ENCODE results near the gene RASL12. TPM values are rescaled to one million over a fixed set of nuclear protein-coding genes. Genes with fewer than 3 reads are reported as not detected.

Gene RASL12
- total RNA-seq, 1 donor: under 0.01 TPM

DNA sequence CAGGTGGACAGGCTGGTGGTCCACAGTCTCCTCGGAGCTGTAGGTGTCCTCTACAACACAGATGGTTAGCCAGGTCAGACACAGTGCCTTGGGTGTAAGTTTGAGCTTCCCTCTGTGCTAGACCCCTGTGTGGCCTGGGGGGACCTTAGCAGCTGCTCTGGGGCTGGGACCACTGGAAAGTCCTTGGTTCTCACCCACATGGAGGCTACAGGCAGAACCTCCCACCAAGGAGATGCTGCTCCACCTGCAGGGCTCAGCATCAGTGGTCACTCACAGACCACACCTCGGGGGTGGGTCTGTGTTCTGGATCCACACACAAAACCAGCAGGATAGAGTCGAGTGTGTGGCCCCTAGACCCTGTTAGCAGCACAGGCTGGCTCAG lies 8.4 kb downstream of the RASL12 start:
- no peak overlapping the region for H3K4me3 ChIP-seq (ENCODE audit: low read depth, low read length)
- DNase-seq (ENCODE audit: low read depth): no peak

DNA sequence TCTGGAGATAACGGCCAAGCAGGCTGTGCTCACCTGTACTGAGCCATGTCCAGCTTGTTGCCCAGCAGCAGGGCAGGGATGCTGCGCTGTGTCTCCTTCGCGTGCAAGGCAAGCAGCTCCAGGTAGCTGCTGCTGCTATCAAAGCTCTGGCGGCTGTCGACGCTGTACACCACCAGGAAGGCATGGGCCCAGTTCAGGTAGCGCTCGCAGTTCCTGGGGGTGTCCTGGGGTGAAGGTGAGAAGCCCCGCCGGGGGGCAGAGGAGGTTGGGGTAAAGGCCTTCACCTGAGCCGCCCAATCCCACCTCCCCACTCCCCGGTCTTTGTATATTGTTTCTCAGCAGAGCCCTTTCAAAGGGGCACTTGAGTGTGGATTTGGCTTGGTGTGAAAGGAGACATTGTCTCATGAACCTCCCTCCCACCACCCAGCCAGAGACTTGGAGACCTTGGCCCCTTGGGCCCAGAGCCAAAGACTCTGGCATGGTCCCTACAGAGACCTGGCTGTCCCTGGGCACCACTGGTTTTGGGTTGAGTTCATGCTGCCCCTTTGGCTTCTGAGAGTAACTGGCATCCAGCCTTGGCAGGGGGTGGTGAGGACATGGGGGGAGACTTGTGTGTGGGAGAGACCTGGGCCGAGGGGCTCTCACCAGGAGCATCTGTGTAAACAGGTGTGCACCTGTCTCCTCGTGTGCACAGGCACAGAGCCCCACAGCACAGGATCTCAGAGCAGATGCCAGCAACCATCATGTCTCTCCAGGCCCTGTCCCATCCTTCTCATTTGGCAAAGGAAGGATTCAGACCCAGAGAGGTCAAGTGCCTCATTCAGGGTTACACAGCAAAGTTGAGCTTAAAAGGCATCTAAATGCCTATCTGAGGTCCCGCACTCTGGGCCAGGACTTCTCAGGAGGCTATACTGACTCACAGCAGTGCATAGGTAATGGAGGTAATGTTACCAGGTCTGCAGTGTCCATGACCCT lies 9.1 kb downstream of the RASL12 start:
- TF ChIP-seq, protein P1, sequence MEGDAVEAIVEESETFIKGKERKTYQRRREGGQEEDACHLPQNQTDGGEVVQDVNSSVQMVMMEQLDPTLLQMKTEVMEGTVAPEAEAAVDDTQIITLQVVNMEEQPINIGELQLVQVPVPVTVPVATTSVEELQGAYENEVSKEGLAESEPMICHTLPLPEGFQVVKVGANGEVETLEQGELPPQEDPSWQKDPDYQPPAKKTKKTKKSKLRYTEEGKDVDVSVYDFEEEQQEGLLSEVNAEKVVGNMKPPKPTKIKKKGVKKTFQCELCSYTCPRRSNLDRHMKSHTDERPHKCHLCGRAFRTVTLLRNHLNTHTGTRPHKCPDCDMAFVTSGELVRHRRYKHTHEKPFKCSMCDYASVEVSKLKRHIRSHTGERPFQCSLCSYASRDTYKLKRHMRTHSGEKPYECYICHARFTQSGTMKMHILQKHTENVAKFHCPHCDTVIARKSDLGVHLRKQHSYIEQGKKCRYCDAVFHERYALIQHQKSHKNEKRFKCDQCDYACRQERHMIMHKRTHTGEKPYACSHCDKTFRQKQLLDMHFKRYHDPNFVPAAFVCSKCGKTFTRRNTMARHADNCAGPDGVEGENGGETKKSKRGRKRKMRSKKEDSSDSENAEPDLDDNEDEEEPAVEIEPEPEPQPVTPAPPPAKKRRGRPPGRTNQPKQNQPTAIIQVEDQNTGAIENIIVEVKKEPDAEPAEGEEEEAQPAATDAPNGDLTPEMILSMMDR (IDR thresholded peaks at IDR 0.05; ENCODE audit: insufficient read depth, low read depth, low read length): no peak

More for the DNA sequence above, 8.4 kb downstream of the RASL12 start:
- TF ChIP-seq, protein P1 (IDR thresholded peaks at IDR 0.05; ENCODE audit: insufficient read depth, low read depth, low read length): no peak

DNA sequence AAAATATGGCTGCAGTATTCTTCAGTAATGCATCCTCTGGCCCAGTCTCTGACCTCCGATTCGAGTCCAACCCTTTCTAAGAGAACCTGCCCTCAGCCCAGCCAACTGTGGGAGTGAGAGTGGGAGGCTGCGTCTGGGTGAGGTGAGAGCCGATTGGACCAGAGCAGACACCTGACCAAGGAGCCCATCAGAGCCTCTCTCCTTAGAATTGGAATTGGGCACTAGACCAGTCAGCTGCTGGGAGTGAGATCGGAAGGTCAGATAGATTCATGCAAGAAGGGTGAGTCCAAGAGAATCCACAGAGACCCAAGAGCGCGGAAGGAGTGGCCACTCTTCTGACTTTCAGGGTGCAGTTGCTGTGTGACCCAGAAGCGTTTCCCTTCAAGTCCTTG lies 10.2 kb downstream of the RASL12 start:
- TF ChIP-seq, protein P1 (IDR thresholded peaks at IDR 0.05; ENCODE audit: insufficient read depth, low read depth, low read length): no peak
- no peak overlapping the region for H3K4me3 ChIP-seq (ENCODE audit: low read depth, low read length)
- DNase-seq (ENCODE audit: low read depth): no peak

More for the DNA sequence above, 9.1 kb downstream of the RASL12 start:
- H3K4me3 ChIP-seq (ENCODE audit: low read depth, low read length): no peak overlapping the region
- no peak for DNase-seq (ENCODE audit: low read depth)

DNA sequence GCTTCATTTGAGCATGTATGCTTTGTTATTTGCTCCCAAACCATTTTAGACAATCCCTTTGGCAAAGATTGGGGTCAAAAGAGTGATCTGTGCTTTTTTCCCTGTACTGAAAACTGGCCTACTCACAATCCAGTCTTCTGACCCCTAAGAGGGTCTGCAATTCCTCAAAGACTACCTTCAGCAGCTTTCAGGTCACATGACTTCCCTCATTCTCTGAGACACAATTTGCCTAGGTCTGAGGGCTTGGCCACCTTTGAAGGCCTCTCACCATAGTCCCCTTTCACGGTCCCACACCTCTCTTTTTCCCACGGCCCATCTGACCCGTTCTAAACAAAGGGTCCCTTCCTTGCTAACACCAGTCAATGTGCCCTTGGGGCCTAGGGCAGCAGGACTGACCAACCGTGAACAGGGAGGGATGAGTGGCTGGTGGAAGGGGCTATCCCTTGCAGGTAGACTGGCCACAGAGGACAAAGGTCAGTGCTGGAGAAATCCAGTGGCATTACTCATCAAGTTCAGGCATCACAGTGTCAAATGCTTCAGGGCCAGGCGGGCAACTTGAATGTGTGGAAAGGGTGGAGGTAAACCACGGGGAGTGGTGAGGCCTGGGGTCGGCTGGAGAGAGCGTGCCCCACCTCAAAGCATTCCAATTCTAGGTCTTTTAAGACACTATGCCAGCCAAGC lies 10.8 kb downstream of the RASL12 start:
- no peak overlapping the region for H3K4me3 ChIP-seq (ENCODE audit: low read depth, low read length)
- TF ChIP-seq, protein P1 (IDR thresholded peaks at IDR 0.05; ENCODE audit: insufficient read depth, low read depth, low read length): no peak
- DNase-seq (ENCODE audit: low read depth): no peak

DNA sequence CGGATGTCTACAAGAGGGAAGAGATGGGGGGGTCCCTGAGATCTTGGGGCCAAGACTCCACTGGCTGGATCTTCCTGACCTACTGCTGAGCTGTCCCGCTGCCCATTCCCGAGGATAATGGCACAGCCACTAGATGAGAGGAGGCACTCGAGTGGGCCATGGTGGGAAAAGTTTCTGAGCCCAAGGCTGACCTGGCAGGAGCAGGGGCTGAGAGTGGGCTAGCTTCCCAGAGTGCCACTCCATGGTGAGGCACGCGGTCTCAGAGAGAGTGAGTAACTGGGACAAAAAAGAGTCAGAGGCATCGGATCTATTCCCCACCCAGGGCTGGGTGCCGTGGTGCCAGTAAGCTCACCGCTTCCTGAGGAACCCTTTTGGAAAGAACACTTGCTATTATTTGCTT lies 11.7 kb downstream of the RASL12 start:
- no peak for DNase-seq (ENCODE audit: low read depth)
- no peak overlapping the region for H3K4me3 ChIP-seq (ENCODE audit: low read depth, low read length)
- TF ChIP-seq, protein P1 (IDR thresholded peaks at IDR 0.05; ENCODE audit: insufficient read depth, low read depth, low read length): no peak

DNA sequence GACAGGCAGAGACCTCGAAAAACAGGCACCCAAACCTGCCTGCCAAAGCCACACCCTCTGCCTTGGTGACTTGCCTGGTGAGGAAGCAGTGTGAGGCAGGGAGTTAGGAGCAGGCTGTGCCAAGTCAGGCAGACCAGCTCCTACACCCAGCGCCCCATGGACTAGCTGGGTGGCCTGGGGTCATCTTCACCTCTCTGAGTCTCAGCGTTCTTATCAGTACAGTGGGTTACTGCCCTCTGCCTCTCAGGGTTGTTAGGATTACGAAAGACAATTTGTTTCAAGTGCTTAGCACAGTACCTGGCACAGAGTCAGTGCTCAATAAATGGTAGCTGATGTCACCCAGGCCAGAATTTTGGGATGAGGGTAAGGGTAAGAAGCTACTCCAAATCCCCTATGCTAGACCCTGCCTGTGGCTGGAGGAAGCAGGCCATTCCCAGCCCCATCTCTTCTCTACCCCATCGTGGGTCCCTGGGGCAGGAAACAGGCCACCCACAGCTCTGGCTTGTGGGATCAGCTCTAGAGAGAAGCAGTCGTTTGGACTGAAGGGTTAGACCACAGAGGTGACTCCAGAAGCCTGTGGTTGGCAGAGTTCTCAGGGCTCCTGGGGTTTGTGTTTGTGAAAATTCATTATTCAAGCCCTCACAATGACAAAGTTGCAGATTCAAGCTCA lies 12.5 kb downstream of the RASL12 start:
- no peak overlapping the region for H3K4me3 ChIP-seq (ENCODE audit: low read depth, low read length)
- peak; percentile 30 for DNase-seq (ENCODE audit: low read depth)
- TF ChIP-seq, protein P1 (IDR thresholded peaks at IDR 0.05; ENCODE audit: insufficient read depth, low read depth, low read length): no peak

Data from fibroblast of villous mesenchyme (primary cell).